Uterus (tissue), 2 donors: Measurements from ENCODE around the gene GREM1.

ENCODE experiments used
- POLR2A ChIP-seq, 2 donors: fragments of 450-650 bp; IDR thresholded peaks; one replicate each; pipeline ENCODE4 v1.6.1; 2016; ENCODE audit warnings: antibody characterized with exemption in 2 of 2, mild to moderate bottlenecking in 1 of 2, moderate library complexity in 1 of 2
- TF ChIP-seq, protein P1 (sequence below), 4 experiments: fragments of 200-600 bp in 2 of 4; fragments of 450-650 bp in 2 of 4; sonication (generic) in 2 of 4; IDR thresholded peaks; one replicate each; pipeline ENCODE4 v1.5.1; 2016 to 2019; ENCODE audit warnings: antibody characterized with exemption in 4 of 4, mild to moderate bottlenecking in 2 of 4, moderate library complexity in 1 of 4

DNA sequence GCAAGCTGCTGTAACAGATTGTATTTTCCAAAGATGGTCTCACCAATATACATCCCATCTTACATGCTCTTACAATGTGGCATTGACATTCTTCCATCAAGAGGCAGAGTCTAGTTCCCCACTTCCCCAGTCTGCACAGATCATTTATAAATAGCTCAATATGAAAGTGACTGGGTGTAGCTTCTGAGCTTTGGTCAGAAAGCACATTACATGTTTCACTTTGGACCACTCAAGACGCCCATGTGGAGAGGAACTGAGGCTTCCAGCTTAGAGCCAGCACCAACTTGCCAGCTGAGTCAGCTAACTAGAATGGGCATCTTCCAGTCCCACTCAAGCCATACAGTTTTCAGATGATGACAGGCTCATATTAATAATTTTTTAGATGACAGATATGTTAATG is 45.5 kb downstream of the GREM1 start:
- TF ChIP-seq, protein P1, sequence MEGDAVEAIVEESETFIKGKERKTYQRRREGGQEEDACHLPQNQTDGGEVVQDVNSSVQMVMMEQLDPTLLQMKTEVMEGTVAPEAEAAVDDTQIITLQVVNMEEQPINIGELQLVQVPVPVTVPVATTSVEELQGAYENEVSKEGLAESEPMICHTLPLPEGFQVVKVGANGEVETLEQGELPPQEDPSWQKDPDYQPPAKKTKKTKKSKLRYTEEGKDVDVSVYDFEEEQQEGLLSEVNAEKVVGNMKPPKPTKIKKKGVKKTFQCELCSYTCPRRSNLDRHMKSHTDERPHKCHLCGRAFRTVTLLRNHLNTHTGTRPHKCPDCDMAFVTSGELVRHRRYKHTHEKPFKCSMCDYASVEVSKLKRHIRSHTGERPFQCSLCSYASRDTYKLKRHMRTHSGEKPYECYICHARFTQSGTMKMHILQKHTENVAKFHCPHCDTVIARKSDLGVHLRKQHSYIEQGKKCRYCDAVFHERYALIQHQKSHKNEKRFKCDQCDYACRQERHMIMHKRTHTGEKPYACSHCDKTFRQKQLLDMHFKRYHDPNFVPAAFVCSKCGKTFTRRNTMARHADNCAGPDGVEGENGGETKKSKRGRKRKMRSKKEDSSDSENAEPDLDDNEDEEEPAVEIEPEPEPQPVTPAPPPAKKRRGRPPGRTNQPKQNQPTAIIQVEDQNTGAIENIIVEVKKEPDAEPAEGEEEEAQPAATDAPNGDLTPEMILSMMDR (IDR thresholded peaks at IDR 0.05) = no peak
- TF ChIP-seq POLR2A (IDR thresholded peaks at IDR 0.05) = no peak
